Measurements from ENCODE around the gene RRN3. TPM values are rescaled to one million over a fixed set of nuclear protein-coding genes. Genes with fewer than 3 reads are reported as not detected.
"Not testable (repeated sequence)": the region's sequence is repeated elsewhere in the genome, so short reads cannot be mapped to it uniquely, and the experiment has no call there.

RRN3 gene
- total RNA-seq, 2 experiments from 2014 or later: 25.5 to 39.4 TPM

DNA sequence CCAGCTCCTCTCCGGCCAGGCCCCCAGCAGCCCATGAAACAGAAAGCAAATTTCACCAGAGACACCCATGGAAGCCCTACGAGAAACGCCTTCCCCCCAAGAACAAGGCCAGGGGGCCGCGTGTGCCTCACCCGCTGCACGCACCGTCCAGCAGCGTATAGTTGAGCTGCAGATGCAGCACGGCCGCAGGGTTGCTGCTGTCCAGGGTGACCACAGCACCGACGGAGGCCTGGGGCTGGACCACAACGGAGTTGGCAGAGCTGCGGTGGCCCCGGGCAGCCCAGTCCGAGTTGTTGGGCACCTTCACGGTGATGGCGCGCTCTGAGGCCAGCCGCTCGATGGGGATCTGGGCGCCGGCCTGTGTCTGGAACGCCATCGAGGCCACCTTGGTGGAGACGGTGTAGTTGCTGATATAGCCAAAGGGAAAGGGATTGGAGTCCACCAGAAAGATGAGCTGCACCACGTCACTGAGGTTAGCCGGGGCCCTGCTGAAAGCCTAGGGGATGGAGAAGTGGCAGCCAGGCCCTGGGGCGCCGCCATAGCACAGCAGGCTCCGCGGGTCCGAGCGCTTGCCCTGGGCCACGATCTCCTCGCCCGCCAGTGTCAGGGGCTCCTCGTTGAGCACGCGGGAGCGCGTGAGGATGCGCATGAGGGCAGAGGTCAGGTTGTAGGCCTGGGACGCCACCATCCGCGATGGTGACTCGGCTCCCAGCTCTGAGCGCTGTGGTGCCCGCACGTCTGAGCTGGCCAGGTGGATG lies 37.0 kb upstream of the RRN3 start:
- H3K27ac Mint-ChIP-seq; H3K36me3 Mint-ChIP-seq; ATAC-seq; H3K9me3 Mint-ChIP-seq (ENCODE audit: low read depth); H3K27me3 Mint-ChIP-seq; CTCF ChIA-PET; H3K4me1 Mint-ChIP-seq; H3K4me3 Mint-ChIP-seq: not testable (repeated sequence)
- peak; percentile 28 for DNase-seq

DNA sequence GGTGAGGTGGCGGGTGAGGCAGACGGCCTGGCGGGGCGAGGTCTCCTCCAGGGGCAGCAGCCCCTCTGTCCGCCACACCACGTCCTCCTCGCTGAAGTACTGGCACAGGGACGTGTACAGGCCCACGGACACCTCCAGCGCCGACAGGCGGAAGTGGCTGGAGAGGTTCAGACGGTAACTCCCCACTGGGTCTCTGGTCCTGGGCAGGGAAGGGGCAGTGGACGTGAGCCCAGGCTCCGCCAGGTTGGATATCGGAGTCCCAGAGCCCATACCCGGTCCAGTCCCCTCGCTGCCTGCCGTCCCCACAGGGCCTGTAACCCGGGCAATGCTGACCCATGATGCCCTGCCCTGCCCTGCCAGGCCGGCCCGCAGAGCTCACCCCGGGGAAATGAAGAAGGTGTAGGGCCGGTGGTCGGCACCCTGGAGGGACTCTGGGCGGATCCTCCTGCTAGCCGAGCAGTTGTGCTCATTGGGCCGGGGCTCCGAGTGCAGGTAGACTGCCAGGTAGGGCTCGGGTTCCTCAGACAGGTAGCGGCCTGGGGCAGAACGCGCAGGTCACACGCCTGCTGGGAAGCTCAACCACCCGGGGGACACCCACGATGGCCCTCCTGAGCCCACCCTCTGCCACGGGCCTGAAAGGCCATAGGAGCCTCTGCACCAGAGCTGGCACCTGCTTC lies 36.3 kb upstream of the RRN3 start:
- H3K4me1 Mint-ChIP-seq; ATAC-seq; H3K9me3 Mint-ChIP-seq (ENCODE audit: low read depth); H3K27me3 Mint-ChIP-seq; H3K4me3 Mint-ChIP-seq; CTCF ChIA-PET; H3K36me3 Mint-ChIP-seq; H3K27ac Mint-ChIP-seq: not testable (repeated sequence)
- DNase-seq: peak; percentile 32

DNA sequence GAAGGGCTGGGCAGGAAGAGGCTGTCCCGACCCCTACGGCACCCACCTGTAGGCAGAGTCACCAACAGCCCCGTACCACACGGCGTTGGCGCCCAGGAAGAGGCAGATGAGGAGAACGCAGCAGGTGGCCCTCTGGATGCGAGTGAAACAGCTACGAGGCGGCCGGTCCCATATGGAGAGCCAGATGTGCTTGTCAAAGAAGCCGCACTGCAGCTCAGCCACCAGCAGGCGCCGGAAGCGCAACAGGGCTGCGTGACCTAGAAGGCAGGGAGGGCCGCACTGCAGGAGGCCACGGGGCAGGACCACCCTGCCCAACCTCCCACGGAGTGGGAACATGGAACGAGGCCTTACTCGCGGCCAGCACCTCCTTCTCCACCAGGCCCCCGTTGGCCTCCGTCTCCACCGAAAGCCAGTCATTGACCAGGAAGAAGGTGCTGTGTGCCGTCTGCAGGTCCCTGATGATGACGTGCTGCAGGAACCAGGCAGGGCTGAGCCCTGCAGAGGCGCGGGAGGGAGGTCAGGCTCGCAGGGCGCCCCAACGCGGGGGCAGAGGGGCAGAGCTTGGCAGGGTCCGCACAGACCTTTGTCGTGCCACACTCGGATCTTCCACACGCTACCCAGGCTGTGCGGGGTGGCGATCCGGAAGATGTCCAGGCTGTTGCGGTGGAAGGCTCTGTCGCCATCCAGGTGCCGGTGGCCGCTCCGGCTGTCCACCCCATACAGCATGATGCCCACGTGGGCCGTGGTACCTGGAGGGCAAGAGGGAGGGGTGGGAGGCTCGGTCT lies 33.8 kb upstream of the RRN3 start:
- H3K4me1 Mint-ChIP-seq; H3K27ac Mint-ChIP-seq; H3K4me3 Mint-ChIP-seq; H3K27me3 Mint-ChIP-seq; ATAC-seq; H3K9me3 Mint-ChIP-seq (ENCODE audit: low read depth); CTCF ChIA-PET; H3K36me3 Mint-ChIP-seq: not testable (repeated sequence)
- DNase-seq: peak; percentile 30

DNA sequence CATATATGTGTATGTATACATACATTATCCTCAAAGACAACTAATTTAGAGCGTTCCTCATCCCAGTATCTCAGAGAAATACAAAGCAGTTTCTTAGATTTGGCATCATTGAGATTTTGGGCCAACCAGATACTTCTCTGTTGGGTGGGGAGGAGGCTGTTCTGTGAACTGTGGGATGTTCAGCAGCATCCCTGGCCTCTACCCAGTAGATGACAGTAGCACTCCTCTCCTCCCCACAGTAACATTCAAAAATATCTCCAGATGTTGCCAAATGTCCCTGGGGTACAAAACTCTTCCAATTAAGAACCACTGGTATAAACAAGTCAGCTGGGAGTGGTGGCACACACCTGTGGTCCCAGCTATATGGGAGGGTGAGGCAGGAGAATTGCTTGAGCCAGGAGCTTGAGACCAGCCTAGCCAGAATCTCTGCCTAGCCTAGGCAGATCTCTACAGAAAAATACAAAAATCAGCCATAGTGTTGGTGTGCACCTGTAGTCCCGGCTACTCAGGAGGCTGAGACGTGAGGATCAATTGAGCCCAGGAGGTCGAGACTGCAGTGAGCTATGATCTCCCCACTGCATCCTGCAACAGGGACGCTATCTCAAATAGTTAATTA lies 6.4 kb upstream of the RRN3 start:
- H3K36me3 Mint-ChIP-seq; H3K4me3 Mint-ChIP-seq; CTCF ChIA-PET; H3K27me3 Mint-ChIP-seq; ATAC-seq; H3K27ac Mint-ChIP-seq; H3K4me1 Mint-ChIP-seq; DNase-seq; H3K9me3 Mint-ChIP-seq (ENCODE audit: low read depth): not testable (repeated sequence)

DNA sequence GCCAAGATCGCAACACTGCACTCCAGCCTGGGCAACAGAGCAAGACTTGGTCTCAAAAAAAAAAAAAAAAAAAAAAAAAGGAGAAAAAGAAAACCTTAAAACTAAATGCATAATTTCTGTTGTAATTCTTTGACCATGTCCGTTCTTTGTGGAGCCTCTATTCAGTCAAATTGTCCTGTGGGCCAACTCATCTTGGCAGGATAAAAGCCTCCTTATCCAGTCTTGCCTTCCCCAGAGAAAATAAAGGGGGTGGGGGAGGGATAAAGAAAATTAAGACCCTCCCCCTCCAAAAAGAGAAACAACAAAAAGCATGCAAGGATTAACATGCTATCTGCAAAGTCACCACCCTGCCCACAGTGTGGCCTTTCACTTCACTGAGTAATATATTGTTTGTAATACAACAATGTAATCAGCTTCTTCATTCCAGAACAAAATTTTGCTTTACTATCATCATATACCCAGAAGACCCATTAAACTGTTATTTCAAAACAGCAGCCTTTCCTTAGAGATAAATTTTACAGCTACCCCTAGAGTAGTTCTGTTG lies 5.4 kb upstream of the RRN3 start:
- CTCF ChIA-PET; H3K4me3 Mint-ChIP-seq; H3K9me3 Mint-ChIP-seq (ENCODE audit: low read depth); H3K27ac Mint-ChIP-seq; ATAC-seq; DNase-seq; H3K27me3 Mint-ChIP-seq; H3K4me1 Mint-ChIP-seq; H3K36me3 Mint-ChIP-seq: not testable (repeated sequence)

DNA sequence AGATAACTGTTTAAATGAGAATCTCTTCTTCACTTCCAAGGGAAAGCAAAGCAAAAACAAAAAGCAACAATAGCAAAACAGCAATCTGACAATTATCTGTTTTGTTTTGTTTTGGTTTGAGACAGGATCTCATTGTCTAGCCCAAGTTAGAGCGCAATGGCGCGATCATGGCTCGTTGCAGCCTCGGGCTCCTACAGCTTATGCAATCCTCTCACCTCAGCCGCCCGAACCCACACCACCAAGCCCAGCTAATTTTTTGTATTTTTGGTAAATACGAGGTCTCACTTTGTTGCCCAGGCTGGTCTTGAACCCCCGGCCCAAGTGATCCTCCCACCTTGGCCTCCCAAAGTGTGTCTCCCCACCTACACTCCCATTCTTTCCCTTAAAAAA lies 2.5 kb upstream of the RRN3 start:
- H3K36me3 Mint-ChIP-seq; H3K27ac Mint-ChIP-seq; ATAC-seq; H3K4me3 Mint-ChIP-seq; H3K9me3 Mint-ChIP-seq (ENCODE audit: low read depth); H3K27me3 Mint-ChIP-seq; DNase-seq; CTCF ChIA-PET: not testable (repeated sequence)
- peaks cover 17% of the 10 kb centered on the region for H3K4me1 Mint-ChIP-seq

DNA sequence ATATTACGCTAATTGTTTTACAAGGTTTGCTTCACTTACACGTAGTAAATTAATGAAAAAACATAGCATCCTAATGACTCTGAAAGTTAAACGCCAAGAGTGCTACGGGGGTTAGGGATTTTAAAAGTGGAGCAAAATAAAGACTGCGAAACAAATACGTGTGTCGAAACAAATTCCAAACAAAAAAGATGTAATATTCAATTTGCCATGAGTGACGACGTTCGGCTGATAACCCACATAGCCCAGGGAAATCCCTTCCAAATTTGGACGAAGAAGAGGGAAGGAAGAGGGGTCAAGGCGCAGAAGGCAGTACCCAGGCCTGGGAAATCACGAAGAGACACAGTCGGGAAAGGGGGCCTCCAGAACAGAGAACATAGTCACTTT lies 509 bp downstream of the RRN3 start:
- not testable (repeated sequence) for H3K27me3 Mint-ChIP-seq; DNase-seq; H3K36me3 Mint-ChIP-seq; ATAC-seq; H3K9me3 Mint-ChIP-seq (ENCODE audit: low read depth)
- Mint-ChIP-seq H3K4me1 (peaks cover 24% of the 10 kb centered on the region), H3K27ac (peak overlapping the region; percentile 92), H3K4me3 (peak overlapping the region; percentile 95)
- CTCF ChIA-PET: interaction anchor here (2.5 kb wide), 1 partner anchor 20 kb away, joined by 9 read pairs; no protein-coding TSS in a partner anchor

DNA sequence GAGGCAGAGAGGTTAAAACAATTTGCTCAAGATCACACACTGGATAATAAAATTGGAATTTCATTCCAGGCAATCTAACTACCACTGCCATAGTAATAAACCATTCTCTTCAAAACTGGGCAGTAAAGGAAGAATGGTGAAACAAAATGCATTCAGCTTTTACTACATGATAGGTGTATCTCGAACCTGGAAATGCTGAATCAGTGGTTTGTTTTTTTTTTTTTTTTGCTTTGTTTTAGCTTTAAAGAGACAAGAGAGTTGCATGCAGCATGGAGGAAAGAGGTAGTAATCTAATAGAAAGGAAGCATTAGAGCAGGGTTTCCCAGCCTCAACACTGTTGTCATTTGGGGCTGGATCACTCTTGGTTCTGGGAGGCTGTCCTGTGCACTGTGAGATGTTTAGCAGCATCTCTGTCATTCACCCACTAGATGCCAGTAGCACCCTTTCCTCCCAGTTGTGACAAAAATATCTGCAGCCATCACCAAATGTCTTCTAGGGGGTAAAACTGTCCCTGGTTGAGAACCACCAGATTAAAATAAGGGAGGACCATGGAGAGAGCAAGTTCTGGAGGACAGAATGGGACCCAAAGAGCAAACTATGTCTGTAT lies 3.3 kb downstream of the RRN3 start:
- Mint-ChIP-seq H3K4me1 (peaks cover 26% of the 10 kb centered on the region), H3K27ac (peak overlapping the region; percentile 59), H3K36me3 (peaks cover 11% of the 10 kb centered on the region)
- H3K27me3 Mint-ChIP-seq; H3K4me3 Mint-ChIP-seq; CTCF ChIA-PET; DNase-seq; ATAC-seq; H3K9me3 Mint-ChIP-seq (ENCODE audit: low read depth): not testable (repeated sequence)

DNA sequence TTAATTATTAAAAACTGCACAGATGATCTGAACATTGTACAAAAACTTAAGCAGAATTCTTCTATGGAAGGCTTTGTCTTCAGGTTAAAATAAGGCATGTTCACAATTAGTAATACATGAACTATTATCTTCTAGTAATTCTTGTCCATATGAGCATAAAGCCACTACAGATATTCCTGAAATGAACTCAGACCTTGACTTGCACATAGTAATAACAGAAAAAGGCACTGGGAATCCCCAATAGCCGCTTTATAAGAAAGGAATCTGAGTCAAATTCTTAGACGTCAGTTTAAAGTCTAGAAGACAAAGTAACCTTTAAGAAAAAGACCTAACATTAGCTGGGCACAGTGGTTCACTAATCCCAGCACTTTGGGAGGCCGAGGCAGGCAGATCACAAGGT lies 11.3 kb downstream of the RRN3 start:
- H3K36me3 Mint-ChIP-seq: peaks cover 52% of the 10 kb centered on the region
- H3K4me3 Mint-ChIP-seq; H3K9me3 Mint-ChIP-seq (ENCODE audit: low read depth); CTCF ChIA-PET; ATAC-seq; H3K4me1 Mint-ChIP-seq; H3K27ac Mint-ChIP-seq; H3K27me3 Mint-ChIP-seq; DNase-seq: not testable (repeated sequence)

DNA sequence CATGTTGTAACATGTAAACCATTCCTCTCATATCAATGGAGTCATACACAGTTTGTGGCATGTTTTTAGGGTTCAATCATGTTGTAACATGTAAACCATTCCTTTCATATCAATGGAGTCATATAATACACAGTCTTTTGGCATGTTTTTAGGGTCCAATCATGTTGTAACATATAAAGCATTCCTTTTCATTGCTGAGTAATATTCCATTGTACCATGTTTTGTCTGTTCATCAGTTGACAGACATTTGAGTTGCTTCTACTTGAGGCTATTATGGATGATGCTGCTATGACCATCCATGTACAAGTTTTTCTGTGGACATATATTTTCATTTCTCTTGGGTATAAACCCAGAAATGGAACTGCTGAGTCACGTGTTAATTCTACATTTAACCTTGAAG lies 13.2 kb downstream of the RRN3 start:
- CTCF ChIA-PET; DNase-seq; H3K9me3 Mint-ChIP-seq (ENCODE audit: low read depth); H3K27ac Mint-ChIP-seq; H3K4me3 Mint-ChIP-seq; H3K27me3 Mint-ChIP-seq; ATAC-seq: not testable (repeated sequence)
- H3K4me1 Mint-ChIP-seq: peaks cover 17% of the 10 kb centered on the region
- H3K36me3 Mint-ChIP-seq: peaks cover 61% of the 10 kb centered on the region

DNA sequence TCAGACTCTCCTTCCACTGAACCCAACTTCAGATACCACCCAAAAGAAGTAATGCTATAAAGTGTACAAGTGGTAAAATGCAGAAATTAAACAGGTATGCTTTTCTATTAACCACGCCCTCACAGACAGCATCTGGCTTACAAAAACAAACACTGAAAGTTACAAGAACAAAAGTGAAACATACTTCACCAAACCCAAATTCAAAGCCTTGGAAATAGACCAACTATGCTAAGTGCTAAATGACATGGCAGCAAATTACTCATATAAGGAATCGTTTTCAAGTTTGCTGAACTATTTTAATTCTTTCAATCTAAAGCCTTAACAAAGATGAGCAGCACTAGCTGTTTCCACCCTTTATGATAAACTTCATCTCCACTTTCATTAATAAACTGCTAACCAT lies 17.9 kb downstream of the RRN3 start:
- Mint-ChIP-seq H3K27ac (peak overlapping the region; percentile 59), H3K4me1 (peaks cover 12% of the 10 kb centered on the region), H3K36me3 (peaks cover 55% of the 10 kb centered on the region)
- H3K27me3 Mint-ChIP-seq; H3K4me3 Mint-ChIP-seq; CTCF ChIA-PET; H3K9me3 Mint-ChIP-seq (ENCODE audit: low read depth); DNase-seq: not testable (repeated sequence)
- ATAC-seq: peak; percentile 51

DNA sequence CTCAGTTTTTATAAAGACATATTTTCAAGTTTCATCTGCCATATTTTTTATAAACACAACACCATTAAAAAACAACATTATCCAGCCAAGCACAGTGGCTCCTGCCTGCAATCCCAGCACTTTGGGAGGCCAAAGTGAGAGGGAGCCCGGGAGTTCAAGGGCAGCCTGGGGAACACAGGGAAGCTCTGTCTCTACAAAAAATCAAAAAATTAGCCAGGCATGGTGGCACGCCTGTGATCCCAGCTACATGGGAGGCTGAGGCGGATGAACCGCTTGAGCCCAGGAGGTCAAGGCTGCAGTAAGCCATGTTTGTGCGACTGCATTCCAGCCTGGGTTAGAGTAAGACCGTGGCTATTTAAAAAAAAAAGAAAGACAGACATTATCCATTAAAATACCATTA lies 21.0 kb downstream of the RRN3 start:
- CTCF ChIA-PET: interaction anchor here (0.8 to 2.9 kb wide), 4 partner anchors 11 to 40 kb away, joined by 3 to 9 read pairs (median 4); partner anchors contain the start of gene RRN3
- Mint-ChIP-seq H3K4me3 (no peak overlapping the region), H3K36me3 (peaks cover 44% of the 10 kb centered on the region), H3K27me3 (no peaks in the 10 kb centered on the region), H3K9me3 (ENCODE audit: low read depth) (no peaks in the 10 kb centered on the region), H3K4me1 (peaks cover 12% of the 10 kb centered on the region), H3K27ac (no peak overlapping the region)
- no peak for DNase-seq
- ATAC-seq: no peak

Measured in activated CD8-positive, alpha-beta memory T cell treated with anti-CD3 and anti-CD28 coated beads, Interleukin-2, amount 10 ng/mL, durations not matched to agents 7 days and 5 days (primary cell).